Trophoblast cell (in vitro differentiated cells and primary cell): ENCODE measurements around the gene ZP3.
"Not testable (repeated sequence)": the region's sequence is repeated elsewhere in the genome, so short reads cannot be mapped to it uniquely, and the experiment has no call there.

Experiments used
- DNase-seq, 2 donors: peaks; one replicate each; pipeline ENCODE4 v3.0.0-alpha.2; 2016
- H2AFZ ChIP-seq: 2 replicates; pipeline ENCODE4 v1.6.1; 2013; ENCODE audit warnings: low read length, moderate library complexity, mild to moderate bottlenecking; ENCODE audit not compliant: insufficient read depth, poor library complexity
- H2AK5ac ChIP-seq: 2 replicates; pipeline ENCODE4 v1.6.1; 2013; ENCODE audit warnings: mild to moderate bottlenecking, low read length
- H2BK120ac ChIP-seq: 2 replicates; pipeline ENCODE4 v1.6.1; 2013; ENCODE audit warnings: low read length, mild to moderate bottlenecking, moderate library complexity; ENCODE audit not compliant: insufficient read depth, poor library complexity
- H2BK12ac ChIP-seq: 2 replicates; pipeline ENCODE4 v1.6.1; 2013; ENCODE audit warnings: mild to moderate bottlenecking, low read length, moderate library complexity
- H2BK5ac ChIP-seq: 2 replicates; pipeline ENCODE4 v1.6.1; 2013; ENCODE audit warnings: low read length, low read depth, moderate library complexity, mild to moderate bottlenecking; ENCODE audit not compliant: poor library complexity
- H3K14ac ChIP-seq: 2 replicates; pipeline ENCODE4 v1.6.1; 2013; ENCODE audit warnings: mild to moderate bottlenecking, low read length
- H3K18ac ChIP-seq: 2 replicates; pipeline ENCODE4 v1.6.1; 2013; ENCODE audit warnings: mild to moderate bottlenecking, low read length
- H3K23ac ChIP-seq: 2 replicates; pipeline ENCODE4 v1.6.1; 2013; ENCODE audit warnings: low read length
- H3K27ac ChIP-seq: 2 replicates; pipeline ENCODE4 v1.5.1; 2013; ENCODE audit warnings: low read depth, mild to moderate bottlenecking, inconsistent platforms, low read length, moderate library complexity
- H3K27me3 ChIP-seq: 2 replicates; pipeline ENCODE4 v1.6.1; 2013; ENCODE audit warnings: inconsistent platforms, mild to moderate bottlenecking, low read length, moderate library complexity; ENCODE audit not compliant: insufficient read depth
- H3K36me3 ChIP-seq, 2 experiments: 1 replicate in 1 of 2; 2 replicates in 1 of 2; pipeline ENCODE4 v1.6.1; 2013; ENCODE audit warnings: low read length in 2 of 2, mild to moderate bottlenecking in 2 of 2, moderate library complexity in 1 of 2; ENCODE audit not compliant: insufficient read depth in 2 of 2, control insufficient read depth in 1 of 2
- H3K4ac ChIP-seq: 2 replicates; pipeline ENCODE4 v1.6.1; 2013; ENCODE audit warnings: low read depth, mild to moderate bottlenecking, low read length, moderate library complexity
- H3K4me1 ChIP-seq, 2 experiments: 1 replicate in 1 of 2; 2 replicates in 1 of 2; pipeline ENCODE4 v1.6.1; 2013; ENCODE audit warnings: low read length in 2 of 2, mild to moderate bottlenecking in 2 of 2, moderate library complexity in 1 of 2; ENCODE audit not compliant: insufficient read depth in 2 of 2, control insufficient read depth in 1 of 2
- H3K4me2 ChIP-seq: 2 replicates; pipeline ENCODE4 v1.6.1; 2013; ENCODE audit warnings: inconsistent platforms, mild to moderate bottlenecking, low read length, moderate library complexity
- H3K4me3 ChIP-seq: 2 replicates; pipeline ENCODE4 v1.5.1; 2013; ENCODE audit warnings: mild to moderate bottlenecking, low read depth, low read length, inconsistent platforms
- H3K79me1 ChIP-seq: one replicate; pipeline ENCODE4 v1.6.1; 2013; ENCODE audit warnings: low read length
- H3K79me2 ChIP-seq: 2 replicates; pipeline ENCODE4 v1.6.1; 2013; ENCODE audit warnings: low read length, mild to moderate bottlenecking; ENCODE audit not compliant: control insufficient read depth, insufficient read depth, poor library complexity
- H3K9ac ChIP-seq: 2 replicates; pipeline ENCODE4 v1.6.1; 2013; ENCODE audit warnings: mild to moderate bottlenecking, low read length
- H3K9me3 ChIP-seq: 2 replicates; pipeline ENCODE4 v1.6.1; 2013; ENCODE audit warnings: low read depth, mild to moderate bottlenecking, control low read depth, inconsistent platforms, low read length; ENCODE audit not compliant: insufficient read depth
- H4K12ac ChIP-seq: 2 replicates; pipeline ENCODE4 v1.6.1; 2013; ENCODE audit warnings: low read depth, mild to moderate bottlenecking, low read length, moderate library complexity
- H4K8ac ChIP-seq: 2 replicates; pipeline ENCODE4 v1.6.1; 2013; ENCODE audit warnings: low read depth, mild to moderate bottlenecking, low read length, moderate library complexity
- H4K91ac ChIP-seq: one replicate; pipeline ENCODE4 v1.6.1; 2013; ENCODE audit warnings: low read depth, mild to moderate bottlenecking, low read length, moderate library complexity
- WGBS: extraction: QIAGEN DNeasy Blood & Tissue Kit; methylation state at CpG from one replicate; pipeline ENCODE4 v1.1.7; 2013; ENCODE audit warnings: missing lambda C conversion rate; ENCODE audit not compliant: insufficient read length, insufficient coverage; ENCODE audit errors: extremely low coverage; 5-methylcytosine and 5-hydroxymethylcytosine counted together

ZP3 gene

GRCh38 chr7:76425156-76425555 lies 406 bp downstream of the ZP3 start:
- H3K27ac ChIP-seq: no peak overlapping the region
- no peak overlapping the region for H3K23ac ChIP-seq
- H3K79me1 ChIP-seq: peaks cover 9% of the 10 kb centered on the region
- no peak overlapping the region for H4K12ac ChIP-seq
- no peak overlapping the region for H2BK5ac ChIP-seq
- peak overlapping the region; percentile 1 for H2BK120ac ChIP-seq
- H3K4ac ChIP-seq: no peak overlapping the region
- peaks cover 13% of the 10 kb centered on the region in 2 experiments for H3K4me1 ChIP-seq
- H3K4me3 ChIP-seq: no peak overlapping the region
- H3K79me2 ChIP-seq: no peaks in the 10 kb centered on the region
- peak overlapping the region; percentile 18 for H2AK5ac ChIP-seq
- no peaks in the 10 kb centered on the region for H3K9me3 ChIP-seq
- no peak overlapping the region for H3K9ac ChIP-seq
- no peak overlapping the region for H2AFZ ChIP-seq
- no peak overlapping the region for H4K8ac ChIP-seq
- no peak overlapping the region for H3K18ac ChIP-seq
- peak in 1 of 2 donors; percentile 20 for DNase-seq
- H2BK12ac ChIP-seq: peak overlapping the region; percentile 6
- no peak overlapping the region for H3K14ac ChIP-seq
- H3K4me2 ChIP-seq: no peak overlapping the region
- no CpG with 5 or more reads among the region's 9 CpGs for WGBS
- no peaks in the 10 kb centered on the region for H3K36me3 ChIP-seq
- peak overlapping the region; percentile 60 for H4K91ac ChIP-seq
- H3K27me3 ChIP-seq: no peaks in the 10 kb centered on the region

DNA sequence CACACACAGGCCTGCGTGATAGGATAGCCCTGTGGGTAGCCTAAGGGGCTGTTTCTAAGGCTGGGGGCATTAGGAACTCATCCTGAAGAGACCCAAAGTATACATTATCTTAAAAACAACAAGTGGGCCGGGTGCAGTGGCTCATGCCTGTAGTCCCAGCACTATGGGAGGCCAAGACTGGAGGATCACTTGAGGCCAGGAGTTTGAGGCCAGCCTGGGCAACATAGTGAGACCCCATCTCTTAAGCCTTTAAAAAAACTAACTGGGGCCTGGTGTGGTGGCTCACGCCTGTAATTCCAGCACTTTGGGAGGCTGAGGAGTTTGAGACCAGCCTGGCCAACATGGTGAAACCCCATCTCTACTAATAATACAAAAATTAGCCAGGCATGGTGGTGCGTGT lies 808 bp downstream of the ZP3 start:
- H2BK5ac ChIP-seq, H3K18ac ChIP-seq, H3K14ac ChIP-seq, H3K79me1 ChIP-seq, DNase-seq, H3K4ac ChIP-seq, H3K27ac ChIP-seq, H4K12ac ChIP-seq, H4K91ac ChIP-seq, H2BK120ac ChIP-seq, H3K23ac ChIP-seq, H2AK5ac ChIP-seq, H3K9me3 ChIP-seq, H3K4me3 ChIP-seq, H3K4me2 ChIP-seq, H3K36me3 ChIP-seq, H4K8ac ChIP-seq, H3K27me3 ChIP-seq, H2AFZ ChIP-seq, H2BK12ac ChIP-seq, H3K79me2 ChIP-seq, H3K9ac ChIP-seq: not testable (repeated sequence)
- WGBS: no CpG with 5 or more reads among the region's 4 CpGs
- H3K4me1 ChIP-seq: peaks cover 13% of the 10 kb centered on the region in 2 experiments

GRCh38 chr7:76426246-76426645 lies 1.5 kb downstream of the ZP3 start:
- Histone ChIP-seq H2BK5ac (no peak overlapping the region), H3K4me2 (no peak overlapping the region), H3K4me3 (no peak overlapping the region), H3K79me2 (no peaks in the 10 kb centered on the region), H2AK5ac (no peak overlapping the region), H4K8ac (no peak overlapping the region), H3K79me1 (peaks cover 9% of the 10 kb centered on the region), H3K18ac (no peak overlapping the region), H3K9me3 (no peaks in the 10 kb centered on the region), H4K12ac (no peak overlapping the region), H3K27me3 (no peaks in the 10 kb centered on the region), H2AFZ (no peak overlapping the region), H2BK12ac (peak overlapping the region; percentile 3), H3K36me3 (no peaks in the 10 kb centered on the region), H3K14ac (no peak overlapping the region), H3K4ac (no peak overlapping the region), H4K91ac (no peak overlapping the region), H3K9ac (no peak overlapping the region), H3K27ac (no peak overlapping the region), H3K4me1 (peaks cover 13% of the 10 kb centered on the region in 2 experiments), H3K23ac (no peak overlapping the region), H2BK120ac (no peak overlapping the region)
- no peak for DNase-seq
- no CpG with 5 or more reads among the region's 4 CpGs for WGBS

- H4K8ac ChIP-seq: no peak overlapping the region
These were observed 2.9 kb downstream of the ZP3 start for GRCh38 chr7:76427635-76428034.

More at GRCh38 chr7:76427635-76428034, 2.9 kb downstream of the ZP3 start:
- Histone ChIP-seq H3K27ac (no peak overlapping the region), H3K4me3 (no peak overlapping the region), H3K27me3 (no peaks in the 10 kb centered on the region), H3K18ac (no peak overlapping the region), H4K12ac (no peak overlapping the region), H4K91ac (no peak overlapping the region), H2AK5ac (no peak overlapping the region), H3K79me1 (peaks cover 8% of the 10 kb centered on the region), H3K36me3 (no peaks in the 10 kb centered on the region), H3K14ac (no peak overlapping the region), H2BK12ac (no peak overlapping the region), H3K9me3 (no peaks in the 10 kb centered on the region), H2BK120ac (no peak overlapping the region), H3K4me1 (peaks cover 11 to 13% of the 10 kb centered on the region in 2 experiments), H3K4ac (no peak overlapping the region), H2BK5ac (no peak overlapping the region), H3K4me2 (no peak overlapping the region), H3K79me2 (no peaks in the 10 kb centered on the region), H3K23ac (no peak overlapping the region), H2AFZ (no peak overlapping the region), H3K9ac (no peak overlapping the region)
- WGBS: no CpG with 5 or more reads among the region's 5 CpGs
- peak in 1 of 2 donors; percentile 7 for DNase-seq
